HepG2 (cell line): ENCODE measurements around the gene KSR1. TPM values are rescaled to one million over a fixed set of nuclear protein-coding genes. Genes with fewer than 3 reads are reported as not detected.

Source experiments
- ATAC-seq: fragments of 200-7000 bp; cut with Tn5 transposase; 3 replicates; pipeline ENCODE4 v1.9.1; 2020; ENCODE audit warnings: mild to moderate bottlenecking, moderate library complexity
- BruUV-seq: library from RNA; stranded (reverse); fragments of 400-500 nt; replicated peaks from 2 replicates; lab custom pipeline; 2021; lab: Mats Ljungman, UMichigan
- CTCF ChIA-PET: fragments of 300-600 bp; formaldehyde crosslinking; extraction: SDS; loops from one replicate; lab custom pipeline; 2021; ENCODE audit warnings: low total read pairs, inconsistent platforms, low intra/inter-chr PET ratio; lab: Yijun Ruan, JAX
- POLR2A ChIA-PET: fragments of 350-600 bp; sonication (Branson Sonifier 250); formaldehyde crosslinking; loops from one replicate; lab custom pipeline; 2020; ENCODE audit warnings: antibody characterized with exemption, inconsistent platforms; lab: Yijun Ruan, JAX
- DNase-seq: peaks from one replicate; pipeline ENCODE4 v3.0.0-alpha.2; 2015; ENCODE audit warnings: low spot score
- FAIRE-seq: peaks from 3 replicates; lab custom pipeline; 2011; peaks lifted over from hg19 to GRCh38; lab: Jason Lieb, UNC
- H2AFZ ChIP-seq: one replicate; pipeline ENCODE4 v1.6.1; 2011; ENCODE audit warnings: low read length, inconsistent platforms
- H3K27ac ChIP-seq: fragments of 300-600 bp; 3 replicates; pipeline ENCODE4 v1.8.0; 2011; ENCODE audit warnings: mixed run types, mild to moderate bottlenecking, mixed read lengths, low read length, inconsistent platforms; ENCODE audit not compliant: insufficient read depth; ENCODE audit errors: extremely low read length
- H3K27me3 ChIP-seq, 2 experiments: fragments of 200-600 bp in 1 of 2; 2 replicates in 1 of 2; 3 replicates in 1 of 2; pipeline versions ENCODE4 v1.6.0 to v1.8.0; 2011; ENCODE audit warnings: low read length in 2 of 2, mild to moderate bottlenecking in 2 of 2, moderate library complexity in 2 of 2, inconsistent platforms in 1 of 2; ENCODE audit not compliant: insufficient read depth in 2 of 2, control insufficient read depth in 1 of 2
- H3K36me3 ChIP-seq, 2 experiments: fragments of 200-600 bp in 1 of 2; replicated peaks in 1 of 2; 2 replicates in 1 of 2; 3 replicates in 1 of 2; pipeline versions ENCODE4 v1.5.1 to v1.8.0; 2011; ENCODE audit warnings: low read length in 2 of 2, inconsistent platforms in 1 of 2; ENCODE audit not compliant: insufficient read depth in 2 of 2, control insufficient read depth in 1 of 2
- H3K4me1 ChIP-seq: 2 replicates; pipeline ENCODE4 v1.5.1; 2012; ENCODE audit warnings: low read length, inconsistent platforms; ENCODE audit not compliant: insufficient read depth
- H3K4me2 ChIP-seq: 2 replicates; pipeline ENCODE4 v1.6.0; 2011; ENCODE audit warnings: low read depth, low read length, inconsistent platforms
- H3K4me3 ChIP-seq, 3 experiments: fragments of 200-600 bp in 1 of 3; sonication (generic), shearing (Covaris generic) in 1 of 3; replicated peaks in 1 of 3; 2 replicates each; pipeline ENCODE4 v1.5.1; 2011 to 2016; ENCODE audit warnings: low read length in 3 of 3, inconsistent platforms in 2 of 3, low read depth in 2 of 3, mild to moderate bottlenecking in 2 of 3, control low read depth in 1 of 3, mixed read lengths in 1 of 3; ENCODE audit not compliant: insufficient read depth in 1 of 3
- H3K79me2 ChIP-seq: one replicate; pipeline ENCODE4 v1.6.1; 2011; ENCODE audit warnings: low read length, inconsistent platforms; ENCODE audit not compliant: insufficient read depth
- H3K9ac ChIP-seq: 2 replicates; pipeline ENCODE4 v1.6.0; 2011; ENCODE audit warnings: mild to moderate bottlenecking, low read depth, low read length, inconsistent platforms; ENCODE audit not compliant: insufficient read depth
- H3K9me3 ChIP-seq: 2 replicates; pipeline ENCODE4 v1.5.1; 2012; ENCODE audit warnings: mild to moderate bottlenecking, low read length
- H4K20me1 ChIP-seq: 2 replicates; pipeline ENCODE4 v1.6.0; 2011; ENCODE audit warnings: inconsistent platforms, mild to moderate bottlenecking, low read length, moderate library complexity; ENCODE audit not compliant: insufficient read depth
- EP300 ChIP-seq, 3 experiments: sonication (generic) in 1 of 3; formaldehyde crosslinking in 1 of 3; IDR thresholded peaks; 2 replicates each; pipeline versions ENCODE4 v1.5.1 to v1.6.1; 2011 to 2020; ENCODE audit warnings: low read depth in 2 of 3, low read length in 2 of 3, borderline replicate concordance in 1 of 3, improper control_type of control experiment in 1 of 3, mild to moderate bottlenecking in 1 of 3, missing genetic modification reagents in 1 of 3, moderate library complexity in 1 of 3
- GTF3A ChIP-seq: sonication (generic); formaldehyde crosslinking; conservative IDR thresholded peaks from 2 replicates; pipeline ENCODE4 v1.4.0; 2020; ENCODE audit warnings: mild to moderate bottlenecking, missing genetic modification reagents
- HNF1A ChIP-seq, 2 experiments: sonication (generic) in 1 of 2; formaldehyde crosslinking in 1 of 2; IDR thresholded peaks; 2 replicates each; pipeline versions ENCODE4 v1.4.0 to v1.6.1; 2016 to 2020; ENCODE audit warnings: borderline replicate concordance in 1 of 2, low read depth in 1 of 2, mild to moderate bottlenecking in 1 of 2, missing genetic modification reagents in 1 of 2
- MIXL1 ChIP-seq: IDR thresholded peaks from 2 replicates; pipeline ENCODE4 v1.6.1; 2016
- SP2 ChIP-seq: sonication (generic); formaldehyde crosslinking; IDR thresholded peaks from 2 replicates; pipeline ENCODE4 v1.5.1; 2020; ENCODE audit warnings: mild to moderate bottlenecking, missing genetic modification reagents
- ZFYVE20 ChIP-seq: sonication (generic); formaldehyde crosslinking; IDR thresholded peaks from 2 replicates; pipeline ENCODE4 v1.8.0; 2023; ENCODE audit warnings: low read depth, mild to moderate bottlenecking, moderate library complexity, missing genetic modification reagents, borderline replicate concordance
- ZNF12 ChIP-seq: sonication (generic); formaldehyde crosslinking; IDR thresholded peaks from 2 replicates; pipeline ENCODE4 v1.5.0; 2020; ENCODE audit warnings: missing genetic modification reagents
- ZNF207 ChIP-seq: fragments of 450-650 bp; IDR thresholded peaks from 2 replicates; pipeline ENCODE4 v1.6.1; 2016; ENCODE audit warnings: antibody characterized with exemption, borderline replicate concordance
- ZNF564 ChIP-seq: sonication (generic); formaldehyde crosslinking; IDR thresholded peaks from 2 replicates; pipeline ENCODE4 v1.8.1; 2023; ENCODE audit warnings: mild to moderate bottlenecking, missing genetic modification reagents
- ZNF569 ChIP-seq: sonication (generic); formaldehyde crosslinking; IDR thresholded peaks from 2 replicates; pipeline ENCODE4 v1.5.0; 2020; ENCODE audit warnings: mild to moderate bottlenecking, missing genetic modification reagents, moderate library complexity, borderline replicate concordance
- ZNF605 ChIP-seq: sonication (generic); formaldehyde crosslinking; IDR thresholded peaks from 2 replicates; pipeline ENCODE4 v1.8.0; 2022; ENCODE audit warnings: mild to moderate bottlenecking, missing genetic modification reagents
- WGBS: methylation state at CpG from one replicate; pipeline ENCODE4 v1.1.6; 2017; ENCODE audit warnings: low lambda C conversion rate; 5-methylcytosine and 5-hydroxymethylcytosine counted together
- in situ Hi-C: cut with HindIII; loops from 2 replicates; pipeline ENCODE4 v1.10.0; 2017; ENCODE audit warnings: low pct_unique_long_range_greater_than_20kb; ENCODE audit not compliant: extremely low pct_ligation_motif_present
- intact Hi-C: fragments of 100-400 bp; cut with micrococcal nuclease; formaldehyde crosslinking; loops from one replicate; pipeline ENCODE4 v1.10.0; 2022; ENCODE audit not compliant: unreplicated experiment
- polyA plus RNA-seq, 8 experiments: library from polyadenylated mRNA; depleted of rRNA in 3 of 8; stranded (reverse) in 7 of 8; unstranded in 1 of 8; fragments of >200 nt; fragmentation: Illumina TruSeq in 4 of 8; extraction: Trizol in 4 of 8; gene quantifications; 2 replicates each; pipeline versions ENCODE4 v1.2.1 to v1.2.3, GENCODE V29; 2011 to 2016; ENCODE audit warnings: low read depth in 4 of 8, missing spikeins in 1 of 8, mixed read lengths in 1 of 8; ENCODE audit not compliant: insufficient read depth in 1 of 8
- total RNA-seq, 5 experiments: library from RNA; depleted of rRNA; stranded (reverse); fragments of >200 nt; fragmentation: Illumina TruSeq; extraction: Trizol; gene quantifications; 2 replicates each; pipeline ENCODE4 v1.2.3, GENCODE V29; 2016; ENCODE audit warnings: low read depth in 1 of 5

The KSR1 gene
- total and polyA plus RNA-seq, 2 of the 13 experiments (the other 11 are each of a cell fraction or from before 2014, with no cell fraction given): 10.1 to 16.6 TPM

- ChIA-PET POLR2A (no interaction called here), CTCF (no interaction called here)
- Histone ChIP-seq H3K4me3 (no peak overlapping the region), H3K4me1 (peaks cover 18% of the 10 kb centered on the region), H3K27me3 (no peaks in the 10 kb centered on the region), H3K4me2 (no peak overlapping the region), H3K9ac (no peak overlapping the region), H2AFZ (no peak overlapping the region), H3K9me3 (no peaks in the 10 kb centered on the region), H3K27ac (no peak overlapping the region)
- FAIRE-seq (no peak), DNase-seq (no peak)
- BruUV-seq: no TSS peak
- in situ Hi-C loops: no loop called here
- over 99% methylated on average over 8 of the region's 8 CpGs for WGBS
- intact Hi-C loops: no loop called here
- TF ChIP-seq HNF1A (IDR thresholded peaks at IDR 0.05; ENCODE audit: low read depth) (no peak), HNF1A (CRISPR knock-in tag; IDR thresholded peaks at IDR 0.05; ENCODE audit: borderline replicate concordance) (no peak), ZNF207 (no peak), ZNF605 (CRISPR knock-in tag) (no peak), ZNF12 (no peak), SP2 (CRISPR knock-in tag) (no peak), ZFYVE20 (CRISPR knock-in tag) (no peak), ZNF564 (CRISPR knock-in tag) (no peak), MIXL1 (CRISPR knock-in tag) (no peak), EP300 (IDR thresholded peaks at IDR 0.05; ENCODE audit: low read depth in 2 of 2, low read length in 2 of 2) (no peak), EP300 (CRISPR knock-in tag; IDR thresholded peaks at IDR 0.05; ENCODE audit: borderline replicate concordance) (no peak), ZNF569 (CRISPR knock-in tag) (no peak), GTF3A (CRISPR knock-in tag) (no peak)
- TF ChIP-seq, all 625 proteins: peak for 0
- H3K36me3 ChIP-seq: no peaks in the 10 kb centered on the region
- peaks cover 35% of the 10 kb centered on the region for H3K79me2 ChIP-seq
- H4K20me1 ChIP-seq: no peaks in the 10 kb centered on the region
- ATAC-seq: no peak
Observed at GRCh38 chr17:27513849-27514248, 57.6 kb downstream of the KSR1 start.
